HL-60/S4 treated with phorbol 12-myristate 13-acetate at 8.2 ng/mL for 4 days and 3 days (cell line): ENCODE results near the gene VCY1B.
"Not testable (repeated sequence)": the region's sequence is repeated elsewhere in the genome, so short reads cannot be mapped to it uniquely, and the experiment has no call there.

Experiments
- in situ Hi-C: fragments of 300-500 bp; cut with MboI; formaldehyde crosslinking; loops from 2 replicates; pipeline ENCODE4 v1.15.0; 2022; ENCODE audit warnings: low sequenced_read_pairs

VCY1B gene

DNA sequence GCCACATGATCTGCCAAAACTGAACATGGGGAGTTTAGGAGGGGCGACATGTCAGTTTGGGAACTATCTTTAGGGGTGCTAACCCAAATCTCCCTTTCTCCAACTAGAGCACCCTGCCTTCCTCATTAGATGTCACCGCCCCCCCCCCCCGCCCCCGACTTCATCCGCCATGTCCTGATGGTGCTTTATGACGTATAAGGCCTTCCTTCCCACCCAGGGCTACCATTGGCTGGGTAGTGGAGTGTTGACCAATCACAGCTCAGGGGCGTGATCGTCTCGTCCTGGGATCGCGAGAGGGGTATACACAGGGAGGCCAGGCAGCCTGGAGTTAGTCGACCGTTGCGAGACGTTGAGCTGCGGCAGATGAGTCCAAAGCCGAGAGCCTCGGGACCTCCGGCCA is at the start of gene VCY1B:
TSS of gene VCY1B (plus strand) at position 301 of the 400 bp plus-strand sequence. CDS start at position 364, 63 bp downstream.
- in situ Hi-C loops, result not testable (repeated sequence)

GRCh38 chrY:14011916-14012315 is 44.1 kb upstream of the VCY1B start:
- in situ Hi-C loops, result not testable (repeated sequence)

GRCh38 chrY:14030395-14030794 is 25.6 kb upstream of the VCY1B start:
- in situ Hi-C loops, result not testable (repeated sequence)

- in situ Hi-C loops, result no loop called here
Measured at GRCh38 chrY:14085877-14086276, 29.9 kb downstream of the VCY1B start.
